Measurements from ENCODE around the gene NUTM1. TPM values are rescaled to one million over a fixed set of nuclear protein-coding genes. Genes with fewer than 3 reads are reported as not detected.
"Not testable (repeated sequence)": the region's sequence is repeated elsewhere in the genome, so short reads cannot be mapped to it uniquely, and the experiment has no call there.

NUTM1 gene
- total RNA-seq, 1 donor from 2014 or later, result not detected

- H3K9me3 ChIP-seq, result no peaks in the 10 kb centered on the region
- H3K36me3 ChIP-seq, result no peaks in the 10 kb centered on the region
- H3K4me1 ChIP-seq, result no peaks in the 10 kb centered on the region
- H3K4me3 ChIP-seq, result no peak overlapping the region
- no peaks in the 10 kb centered on the region for H3K27me3 ChIP-seq
- no peak overlapping the region for H3K27ac ChIP-seq
- intact Hi-C loops (cut with DNase I), result no loop called here
- DNase-seq (ENCODE audit: low spot score in 2 of 2), result no peak
- TF ChIP-seq CTCF (IDR thresholded peaks at IDR 0.05), result no peak
These were observed 31.7 kb downstream of the NUTM1 start for GRCh38 chr15:34374816-34375215.

- H3K4me3 ChIP-seq; H3K27ac ChIP-seq; H3K9me3 ChIP-seq; DNase-seq (ENCODE audit: low spot score in 2 of 2); intact Hi-C loops (cut with DNase I); H3K4me1 ChIP-seq; H3K27me3 ChIP-seq; H3K36me3 ChIP-seq: not testable (repeated sequence)
These were observed 32.4 kb downstream of the NUTM1 start for GRCh38 chr15:34375541-34375940.

DNA sequence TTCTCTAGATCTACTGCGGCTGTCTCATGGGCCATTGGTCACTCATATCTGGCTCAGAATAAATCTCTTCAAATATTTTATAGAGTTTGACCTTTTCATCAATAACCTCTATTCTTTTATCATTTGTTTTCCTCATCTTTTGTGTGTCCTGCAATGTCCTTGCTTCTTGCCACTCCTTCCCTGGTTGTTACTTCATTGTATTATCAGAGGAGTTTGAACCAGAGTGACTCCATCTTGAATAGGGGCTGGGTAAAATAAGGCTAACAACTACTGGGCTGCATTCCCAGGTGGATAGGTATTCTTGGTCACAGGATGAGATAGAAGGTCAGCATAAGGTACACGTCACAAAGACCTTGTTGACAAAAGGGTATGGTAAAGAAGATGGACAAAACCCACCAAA, 33.7 kb downstream of the NUTM1 start:
- Histone ChIP-seq H3K9me3 (no peaks in the 10 kb centered on the region), H3K36me3 (no peaks in the 10 kb centered on the region), H3K27me3 (no peaks in the 10 kb centered on the region), H3K4me3 (no peak overlapping the region), H3K27ac (no peak overlapping the region), H3K4me1 (no peaks in the 10 kb centered on the region)
- DNase-seq (ENCODE audit: low spot score in 2 of 2), result no peak
- TF ChIP-seq CTCF (IDR thresholded peaks at IDR 0.05), result no peak
- intact Hi-C loops (cut with DNase I), result no loop called here

- H3K27ac ChIP-seq; H3K4me3 ChIP-seq; H3K36me3 ChIP-seq; DNase-seq (ENCODE audit: low spot score in 2 of 2); H3K27me3 ChIP-seq; intact Hi-C loops (cut with DNase I); H3K9me3 ChIP-seq; H3K4me1 ChIP-seq: not testable (repeated sequence)
These were observed 37.4 kb downstream of the NUTM1 start for GRCh38 chr15:34380491-34380890.

GRCh38 chr15:34381829-34382521, 38.9 kb downstream of the NUTM1 start:
- H3K27me3 ChIP-seq; H3K4me1 ChIP-seq; intact Hi-C loops (cut with DNase I); H3K27ac ChIP-seq; H3K36me3 ChIP-seq; DNase-seq (ENCODE audit: low spot score in 2 of 2); H3K4me3 ChIP-seq; H3K9me3 ChIP-seq: not testable (repeated sequence)

DNA sequence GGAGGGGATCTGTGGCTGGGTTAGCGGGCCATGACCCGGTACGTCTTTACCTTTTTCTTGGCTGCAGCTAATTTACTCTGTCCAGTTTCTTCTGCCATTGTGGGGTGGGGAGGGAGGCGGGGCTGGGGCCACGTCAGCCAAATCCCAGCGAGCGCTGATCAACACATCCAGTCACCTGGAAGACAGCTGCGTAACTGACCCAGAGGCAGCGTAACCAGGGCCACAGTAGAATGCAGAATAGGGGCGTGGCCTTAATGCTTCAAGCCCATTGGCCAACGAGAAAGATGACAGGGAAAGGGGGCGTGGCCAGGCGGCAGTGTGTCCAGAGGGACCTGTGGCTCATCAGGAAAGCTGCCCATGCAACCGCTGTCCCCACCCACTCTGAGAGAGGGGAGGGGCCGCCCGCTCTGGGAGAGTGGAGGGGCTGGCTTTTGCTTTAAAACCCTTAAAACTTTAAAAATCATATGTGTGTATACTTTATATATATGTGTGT, 46.5 kb downstream of the NUTM1 start:
- H3K9me3 ChIP-seq; H3K36me3 ChIP-seq; DNase-seq (ENCODE audit: low spot score in 2 of 2); H3K4me3 ChIP-seq; H3K4me1 ChIP-seq; H3K27me3 ChIP-seq; intact Hi-C loops (cut with DNase I); H3K27ac ChIP-seq: not testable (repeated sequence)

- H3K27ac ChIP-seq; H3K4me1 ChIP-seq; H3K9me3 ChIP-seq; intact Hi-C loops (cut with DNase I); H3K27me3 ChIP-seq; H3K4me3 ChIP-seq; H3K36me3 ChIP-seq; DNase-seq (ENCODE audit: low spot score in 2 of 2): not testable (repeated sequence)
These were observed 49.9 kb downstream of the NUTM1 start for GRCh38 chr15:34392981-34393380.

- DNase-seq (ENCODE audit: low spot score in 2 of 2); H3K27me3 ChIP-seq; H3K36me3 ChIP-seq; H3K27ac ChIP-seq; H3K4me3 ChIP-seq; intact Hi-C loops (cut with DNase I); H3K9me3 ChIP-seq; H3K4me1 ChIP-seq: not testable (repeated sequence)
These were observed 54.6 kb downstream of the NUTM1 start for GRCh38 chr15:34397637-34398259.

DNA sequence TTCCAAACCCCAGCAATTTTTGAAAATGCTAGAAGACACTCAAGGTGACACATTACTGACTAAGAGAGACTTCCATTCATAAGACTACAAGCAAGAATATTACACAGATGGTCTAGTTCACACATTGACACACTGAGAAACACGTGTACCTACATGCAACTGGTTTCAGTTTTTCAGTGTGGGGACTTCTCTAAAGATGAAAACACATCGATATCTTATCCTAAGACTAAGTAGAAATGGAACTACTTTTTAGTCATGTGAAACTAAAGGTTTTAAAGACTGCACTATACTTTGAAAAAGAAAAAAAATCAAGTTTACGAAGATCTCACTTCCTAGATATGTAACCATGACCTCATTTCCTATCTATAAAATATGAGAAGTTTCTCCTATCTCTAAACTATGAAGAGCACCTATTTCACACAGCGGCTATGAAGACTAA, 60.1 kb downstream of the NUTM1 start:
- H3K4me3 ChIP-seq; intact Hi-C loops (cut with DNase I); H3K27ac ChIP-seq; DNase-seq (ENCODE audit: low spot score in 2 of 2); H3K36me3 ChIP-seq; H3K9me3 ChIP-seq; H3K4me1 ChIP-seq; H3K27me3 ChIP-seq: not testable (repeated sequence)

DNA sequence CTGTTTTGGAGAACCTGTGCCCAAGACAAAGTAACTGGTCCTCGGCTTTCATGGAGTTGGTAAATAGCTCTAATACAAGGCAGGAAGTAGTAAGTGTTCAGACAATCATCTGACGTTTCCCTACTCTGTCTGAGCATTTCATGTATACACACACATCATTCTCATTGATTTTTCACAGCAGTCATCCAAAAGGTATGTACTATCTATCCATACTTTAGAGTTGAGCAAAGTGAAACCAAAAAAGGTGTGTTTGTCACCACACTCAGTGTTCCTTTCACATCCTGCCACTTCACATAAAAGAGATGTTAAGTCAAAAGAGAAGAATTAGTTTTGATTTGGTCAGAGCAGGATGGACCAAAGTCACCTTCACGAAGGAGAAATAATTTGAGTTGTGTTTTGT, 60.8 kb downstream of the NUTM1 start:
- H3K4me3 ChIP-seq; H3K9me3 ChIP-seq; H3K36me3 ChIP-seq; intact Hi-C loops (cut with DNase I); H3K4me1 ChIP-seq; H3K27ac ChIP-seq; DNase-seq (ENCODE audit: low spot score in 2 of 2); H3K27me3 ChIP-seq: not testable (repeated sequence)

Data from ascending aorta (tissue), 2 donors.